ENCODE results near the gene RAB6D. TPM values are rescaled to one million over a fixed set of nuclear protein-coding genes. Genes with fewer than 3 reads are reported as not detected.
"Not testable (repeated sequence)": the region's sequence is repeated elsewhere in the genome, so short reads cannot be mapped to it uniquely, and the experiment has no call there.

The RAB6D gene
- total RNA-seq, 1 donor from 2014 or later: not detected

- no peaks in the 10 kb centered on the region for H3K9me3 Mint-ChIP-seq (ENCODE audit: unreplicated experiment)
- H3K36me3 Mint-ChIP-seq (ENCODE audit: unreplicated experiment): no peaks in the 10 kb centered on the region
- H3K4me1 Mint-ChIP-seq (ENCODE audit: unreplicated experiment): no peaks in the 10 kb centered on the region
- TF ChIP-seq CTCF (IDR thresholded peaks at IDR 0.05): no peak
- H3K27me3 Mint-ChIP-seq (ENCODE audit: unreplicated experiment): peaks cover 5% of the 10 kb centered on the region
- no peak overlapping the region for H3K4me3 Mint-ChIP-seq (ENCODE audit: unreplicated experiment)
- no peak for DNase-seq (ENCODE audit: extremely low spot score, unreplicated experiment)
- H3K27ac Mint-ChIP-seq (ENCODE audit: unreplicated experiment): no peak overlapping the region
These were observed 6.0 kb upstream of the RAB6D start for GRCh38 chr2:131369954-131370353.

- H3K9me3 Mint-ChIP-seq (ENCODE audit: unreplicated experiment); H3K27ac Mint-ChIP-seq (ENCODE audit: unreplicated experiment); DNase-seq (ENCODE audit: extremely low spot score, unreplicated experiment); H3K4me3 Mint-ChIP-seq (ENCODE audit: unreplicated experiment); H3K4me1 Mint-ChIP-seq (ENCODE audit: unreplicated experiment); H3K36me3 Mint-ChIP-seq (ENCODE audit: unreplicated experiment): not testable (repeated sequence)
- peaks cover 14% of the 10 kb centered on the region for H3K27me3 Mint-ChIP-seq (ENCODE audit: unreplicated experiment)
These were observed 4.6 kb upstream of the RAB6D start for GRCh38 chr2:131368493-131369066.

- H3K4me1 Mint-ChIP-seq (ENCODE audit: unreplicated experiment): peaks cover 4% of the 10 kb centered on the region
- H3K27ac Mint-ChIP-seq (ENCODE audit: unreplicated experiment): no peak overlapping the region
- H3K4me3 Mint-ChIP-seq (ENCODE audit: unreplicated experiment): no peak overlapping the region
- TF ChIP-seq CTCF (IDR thresholded peaks at IDR 0.05): no peak
- H3K36me3 Mint-ChIP-seq (ENCODE audit: unreplicated experiment): no peaks in the 10 kb centered on the region
- peaks cover 22% of the 10 kb centered on the region for H3K27me3 Mint-ChIP-seq (ENCODE audit: unreplicated experiment)
- no peaks in the 10 kb centered on the region for H3K9me3 Mint-ChIP-seq (ENCODE audit: unreplicated experiment)
- DNase-seq (ENCODE audit: extremely low spot score, unreplicated experiment): no peak
These were observed 3.4 kb upstream of the RAB6D start for GRCh38 chr2:131367352-131367751.

- Mint-ChIP-seq H3K9me3 (ENCODE audit: unreplicated experiment) (no peaks in the 10 kb centered on the region), H3K27me3 (ENCODE audit: unreplicated experiment) (peaks cover 26% of the 10 kb centered on the region), H3K4me1 (ENCODE audit: unreplicated experiment) (peaks cover 4% of the 10 kb centered on the region), H3K27ac (ENCODE audit: unreplicated experiment) (no peak overlapping the region), H3K36me3 (ENCODE audit: unreplicated experiment) (no peaks in the 10 kb centered on the region), H3K4me3 (ENCODE audit: unreplicated experiment) (no peak overlapping the region)
- TF ChIP-seq CTCF (IDR thresholded peaks at IDR 0.05): no peak
- DNase-seq (ENCODE audit: extremely low spot score, unreplicated experiment): no peak
These were observed 2.7 kb upstream of the RAB6D start for GRCh38 chr2:131366643-131367042.

- Mint-ChIP-seq H3K4me1 (ENCODE audit: unreplicated experiment) (peaks cover 4% of the 10 kb centered on the region), H3K36me3 (ENCODE audit: unreplicated experiment) (no peaks in the 10 kb centered on the region), H3K27ac (ENCODE audit: unreplicated experiment) (no peak overlapping the region), H3K4me3 (ENCODE audit: unreplicated experiment) (no peak overlapping the region), H3K27me3 (ENCODE audit: unreplicated experiment) (peaks cover 37% of the 10 kb centered on the region), H3K9me3 (ENCODE audit: unreplicated experiment) (no peaks in the 10 kb centered on the region)
- no peak for DNase-seq (ENCODE audit: extremely low spot score, unreplicated experiment)
- no peak for TF ChIP-seq CTCF (IDR thresholded peaks at IDR 0.05)
These were observed 1.5 kb upstream of the RAB6D start for GRCh38 chr2:131365452-131365851.

GRCh38 chr2:131363213-131363612 lies 755 bp downstream of the RAB6D start:
- H3K27ac Mint-ChIP-seq (ENCODE audit: unreplicated experiment); H3K36me3 Mint-ChIP-seq (ENCODE audit: unreplicated experiment); DNase-seq (ENCODE audit: extremely low spot score, unreplicated experiment); H3K9me3 Mint-ChIP-seq (ENCODE audit: unreplicated experiment); H3K4me1 Mint-ChIP-seq (ENCODE audit: unreplicated experiment): not testable (repeated sequence)
- H3K4me3 Mint-ChIP-seq (ENCODE audit: unreplicated experiment): peak overlapping the region; percentile 61
- H3K27me3 Mint-ChIP-seq (ENCODE audit: unreplicated experiment): peaks cover 43% of the 10 kb centered on the region

- not testable (repeated sequence) for DNase-seq (ENCODE audit: extremely low spot score, unreplicated experiment); H3K4me1 Mint-ChIP-seq (ENCODE audit: unreplicated experiment); H3K4me3 Mint-ChIP-seq (ENCODE audit: unreplicated experiment); H3K9me3 Mint-ChIP-seq (ENCODE audit: unreplicated experiment); H3K27ac Mint-ChIP-seq (ENCODE audit: unreplicated experiment); H3K36me3 Mint-ChIP-seq (ENCODE audit: unreplicated experiment)
- H3K27me3 Mint-ChIP-seq (ENCODE audit: unreplicated experiment): peaks cover 43% of the 10 kb centered on the region
These were observed 2.2 kb downstream of the RAB6D start for GRCh38 chr2:131361773-131362172.

- not testable (repeated sequence) for H3K36me3 Mint-ChIP-seq (ENCODE audit: unreplicated experiment); H3K27ac Mint-ChIP-seq (ENCODE audit: unreplicated experiment); H3K4me3 Mint-ChIP-seq (ENCODE audit: unreplicated experiment); H3K9me3 Mint-ChIP-seq (ENCODE audit: unreplicated experiment); H3K4me1 Mint-ChIP-seq (ENCODE audit: unreplicated experiment); DNase-seq (ENCODE audit: extremely low spot score, unreplicated experiment)
- peaks cover 18% of the 10 kb centered on the region for H3K27me3 Mint-ChIP-seq (ENCODE audit: unreplicated experiment)
These were observed 10.7 kb downstream of the RAB6D start for GRCh38 chr2:131353167-131353697.
